Hindlimb muscle (tissue), 1 donor: Measurements from ENCODE around the gene SPTB. TPM values are rescaled to one million over a fixed set of nuclear protein-coding genes. Genes with fewer than 3 reads are reported as not detected.

Experiments
- DNase-seq: peaks from one replicate; pipeline ENCODE4 v3.0.0-alpha.2; 2013
- polyA plus RNA-seq: library from polyadenylated mRNA; unstranded; fragments of 120-200 nt; gene quantifications from one replicate; pipeline ENCODE4 v1.2.1, GENCODE V29; 2013; ENCODE audit not compliant: insufficient read length

SPTB gene
- polyA plus RNA-seq, 1 donor = 215 TPM

GRCh38 chr14:64763801-64764621 lies 115.7 kb downstream of the SPTB start:
- no peak for DNase-seq

GRCh38 chr14:64763085-64763782 lies 116.5 kb downstream of the SPTB start:
- DNase-seq = no peak

- DNase-seq = peak; percentile 83
Measured at GRCh38 chr14:64762044-64763034, 117.4 kb downstream of the SPTB start.

GRCh38 chr14:64761441-64762043 lies 118.2 kb downstream of the SPTB start:
- no peak for DNase-seq

- no peak for DNase-seq
Measured at GRCh38 chr14:64760916-64761315, 118.8 kb downstream of the SPTB start.

GRCh38 chr14:64760146-64760755 lies 119.5 kb downstream of the SPTB start:
- DNase-seq = no peak

- DNase-seq = no peak
Measured at GRCh38 chr14:64759555-64759938, 120.2 kb downstream of the SPTB start.

- DNase-seq = peak; percentile 59
Measured at GRCh38 chr14:64758691-64759554, 120.8 kb downstream of the SPTB start.

- no peak for DNase-seq
Measured at GRCh38 chr14:64758025-64758521, 121.6 kb downstream of the SPTB start.

GRCh38 chr14:64757601-64758000 lies 122.1 kb downstream of the SPTB start:
- DNase-seq = no peak

GRCh38 chr14:64756712-64757111 lies 123.0 kb downstream of the SPTB start:
- DNase-seq = no peak

- DNase-seq = no peak
Measured at GRCh38 chr14:64755781-64756221, 123.9 kb downstream of the SPTB start.

- DNase-seq = no peak
Measured at GRCh38 chr14:64754685-64755084, 125.0 kb downstream of the SPTB start.

- no peak for DNase-seq
Measured at GRCh38 chr14:64753999-64754398, 125.7 kb downstream of the SPTB start.

- no peak for DNase-seq
Measured at GRCh38 chr14:64753374-64753773, 126.3 kb downstream of the SPTB start.

- no peak for DNase-seq
Measured at GRCh38 chr14:64752909-64753308, 126.8 kb downstream of the SPTB start.

GRCh38 chr14:64748995-64749714 lies 130.6 kb downstream of the SPTB start:
- no peak for DNase-seq

GRCh38 chr14:64748521-64748920 lies 131.2 kb downstream of the SPTB start:
- no peak for DNase-seq

- no peak for DNase-seq
Measured at GRCh38 chr14:64747327-64747726, 132.4 kb downstream of the SPTB start.
